Parathyroid adenoma (tissue), 2 donors: ENCODE results near the gene TTC33.

Source experiments
- H2AFZ ChIP-seq: fragments of 300-600 bp; sonication (generic); one replicate; pipeline ENCODE4 v1.7.0; 2017; ENCODE audit warnings: antibody characterized with exemption, mild to moderate bottlenecking
- H3K27ac ChIP-seq: fragments of 300-600 bp; sonication (generic); one replicate; pipeline ENCODE4 v1.7.0; 2017
- H3K27me3 ChIP-seq: fragments of 300-600 bp; sonication (generic); one replicate; pipeline ENCODE4 v1.7.0; 2017; ENCODE audit warnings: low read length; ENCODE audit not compliant: control insufficient read depth, insufficient read depth
- H3K36me3 ChIP-seq: fragments of 300-600 bp; sonication (generic); one replicate; pipeline ENCODE4 v1.7.0; 2017; ENCODE audit warnings: low read length; ENCODE audit not compliant: control insufficient read depth, insufficient read depth
- H3K4me1 ChIP-seq: fragments of 300-600 bp; sonication (generic); one replicate; pipeline ENCODE4 v1.7.0; 2017; ENCODE audit warnings: control low read depth
- H3K4me2 ChIP-seq: fragments of 300-600 bp; sonication (generic); one replicate; pipeline ENCODE4 v1.7.0; 2017; ENCODE audit warnings: low read length
- H3K4me3 ChIP-seq: fragments of 300-600 bp; sonication (generic); one replicate; pipeline ENCODE4 v1.7.0; 2017; ENCODE audit warnings: low read depth, low read length
- H3K79me2 ChIP-seq: fragments of 300-600 bp; sonication (generic); one replicate; pipeline ENCODE4 v1.7.0; 2017; ENCODE audit warnings: control low read depth
- H3K9ac ChIP-seq: fragments of 300-600 bp; sonication (generic); one replicate; pipeline ENCODE4 v1.7.0; 2017; ENCODE audit warnings: mild to moderate bottlenecking
- H3K9me3 ChIP-seq: fragments of 300-600 bp; sonication (generic); one replicate; pipeline ENCODE4 v1.7.0; 2017; ENCODE audit warnings: low read length; ENCODE audit not compliant: control insufficient read depth
- TF ChIP-seq, protein P1 (sequence below): fragments of 300-600 bp; sonication (generic); IDR thresholded peaks from one replicate; pipeline ENCODE4 v1.7.0; 2017; ENCODE audit warnings: antibody characterized with exemption, mild to moderate bottlenecking
- donor health status: primary hyperparathyroidism.

The TTC33 gene

DNA sequence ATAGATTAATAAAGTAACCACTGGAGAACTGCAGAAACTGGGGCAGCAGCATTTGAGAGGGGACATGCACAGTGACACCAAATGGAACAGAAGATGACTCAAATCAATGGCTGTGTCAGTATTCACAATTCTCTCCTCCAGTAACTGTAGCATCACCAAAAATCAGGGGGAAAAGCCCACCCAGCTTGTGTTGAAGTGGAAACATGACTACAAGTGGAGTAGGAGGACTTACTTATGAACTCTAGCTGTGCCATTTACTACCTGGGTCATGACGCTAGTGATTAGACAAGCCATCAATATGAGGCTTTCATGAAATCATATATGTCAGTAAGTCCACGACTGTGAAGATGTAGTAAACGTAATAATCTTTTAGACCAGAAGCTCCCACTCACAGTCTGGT lies 275.8 kb downstream of the TTC33 start:
- no peaks in the 10 kb centered on the region for H3K4me1 ChIP-seq
- no peaks in the 10 kb centered on the region for H3K9me3 ChIP-seq
- no peaks in the 10 kb centered on the region for H3K36me3 ChIP-seq
- no peak overlapping the region for H3K4me3 ChIP-seq
- no peaks in the 10 kb centered on the region for H3K27me3 ChIP-seq
- no peaks in the 10 kb centered on the region for H3K79me2 ChIP-seq
- H3K9ac ChIP-seq, result no peak overlapping the region
- H3K27ac ChIP-seq, result no peak overlapping the region
- TF ChIP-seq, protein P1, sequence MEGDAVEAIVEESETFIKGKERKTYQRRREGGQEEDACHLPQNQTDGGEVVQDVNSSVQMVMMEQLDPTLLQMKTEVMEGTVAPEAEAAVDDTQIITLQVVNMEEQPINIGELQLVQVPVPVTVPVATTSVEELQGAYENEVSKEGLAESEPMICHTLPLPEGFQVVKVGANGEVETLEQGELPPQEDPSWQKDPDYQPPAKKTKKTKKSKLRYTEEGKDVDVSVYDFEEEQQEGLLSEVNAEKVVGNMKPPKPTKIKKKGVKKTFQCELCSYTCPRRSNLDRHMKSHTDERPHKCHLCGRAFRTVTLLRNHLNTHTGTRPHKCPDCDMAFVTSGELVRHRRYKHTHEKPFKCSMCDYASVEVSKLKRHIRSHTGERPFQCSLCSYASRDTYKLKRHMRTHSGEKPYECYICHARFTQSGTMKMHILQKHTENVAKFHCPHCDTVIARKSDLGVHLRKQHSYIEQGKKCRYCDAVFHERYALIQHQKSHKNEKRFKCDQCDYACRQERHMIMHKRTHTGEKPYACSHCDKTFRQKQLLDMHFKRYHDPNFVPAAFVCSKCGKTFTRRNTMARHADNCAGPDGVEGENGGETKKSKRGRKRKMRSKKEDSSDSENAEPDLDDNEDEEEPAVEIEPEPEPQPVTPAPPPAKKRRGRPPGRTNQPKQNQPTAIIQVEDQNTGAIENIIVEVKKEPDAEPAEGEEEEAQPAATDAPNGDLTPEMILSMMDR, result no peak
- no peak overlapping the region for H2AFZ ChIP-seq
- no peak overlapping the region for H3K4me2 ChIP-seq

GRCh38 chr5:40478766-40479165 lies 277.0 kb downstream of the TTC33 start:
- Histone ChIP-seq H3K4me2 (no peak overlapping the region), H3K27ac (no peak overlapping the region), H3K27me3 (no peaks in the 10 kb centered on the region), H3K9me3 (no peaks in the 10 kb centered on the region), H3K4me3 (no peak overlapping the region), H3K4me1 (no peaks in the 10 kb centered on the region), H3K9ac (no peak overlapping the region), H3K36me3 (no peaks in the 10 kb centered on the region), H2AFZ (no peak overlapping the region), H3K79me2 (no peaks in the 10 kb centered on the region)
- TF ChIP-seq, protein P1, result no peak

- Histone ChIP-seq H3K27ac (no peak overlapping the region), H3K9ac (no peak overlapping the region), H3K4me3 (no peak overlapping the region), H3K27me3 (no peaks in the 10 kb centered on the region), H3K9me3 (no peaks in the 10 kb centered on the region), H3K4me1 (no peaks in the 10 kb centered on the region), H3K79me2 (no peaks in the 10 kb centered on the region), H3K36me3 (no peaks in the 10 kb centered on the region), H2AFZ (no peak overlapping the region), H3K4me2 (no peak overlapping the region)
- TF ChIP-seq, protein P1, result no peak
These were observed 277.8 kb downstream of the TTC33 start for GRCh38 chr5:40477856-40478546.

DNA sequence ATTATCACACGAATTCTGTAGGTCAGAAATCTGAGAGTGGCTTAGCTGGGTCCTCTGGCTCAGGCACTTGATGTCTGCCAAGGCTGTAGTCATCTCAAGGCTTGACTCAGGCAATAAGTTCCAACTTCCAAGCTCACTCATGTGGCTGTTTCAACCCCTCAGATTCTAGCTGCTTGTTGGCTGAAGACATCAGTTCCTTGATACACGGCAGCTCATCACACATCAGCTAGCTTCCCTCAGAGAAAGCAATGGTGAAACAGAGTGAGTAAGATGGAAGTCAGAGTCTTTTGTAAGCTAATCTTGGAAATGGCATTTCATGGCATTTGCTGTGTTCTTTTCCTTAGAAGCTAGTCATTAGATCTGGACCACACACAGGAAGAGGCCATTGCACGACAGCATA lies 280.2 kb downstream of the TTC33 start:
- no peak overlapping the region for H3K9ac ChIP-seq
- H3K27me3 ChIP-seq, result no peaks in the 10 kb centered on the region
- H3K9me3 ChIP-seq, result no peaks in the 10 kb centered on the region
- no peak overlapping the region for H2AFZ ChIP-seq
- H3K36me3 ChIP-seq, result no peaks in the 10 kb centered on the region
- H3K4me1 ChIP-seq, result no peaks in the 10 kb centered on the region
- no peak overlapping the region for H3K27ac ChIP-seq
- no peaks in the 10 kb centered on the region for H3K79me2 ChIP-seq
- TF ChIP-seq, protein P1, result no peak
- H3K4me2 ChIP-seq, result no peak overlapping the region
- no peak overlapping the region for H3K4me3 ChIP-seq

- Histone ChIP-seq H3K4me2 (no peak overlapping the region), H3K4me3 (no peak overlapping the region), H3K79me2 (no peaks in the 10 kb centered on the region), H3K36me3 (no peaks in the 10 kb centered on the region), H3K4me1 (no peaks in the 10 kb centered on the region), H3K9ac (no peak overlapping the region), H3K27ac (no peak overlapping the region), H2AFZ (no peak overlapping the region), H3K27me3 (no peaks in the 10 kb centered on the region), H3K9me3 (no peaks in the 10 kb centered on the region)
- TF ChIP-seq, protein P1, result no peak
These were observed 281.5 kb downstream of the TTC33 start for GRCh38 chr5:40474250-40474649.
